ENCODE results near the gene B4GALT5.

GRCh38 chr20:49663112-49663511 is 50.6 kb downstream of the B4GALT5 start:
- TF ChIP-seq CTCF (IDR thresholded peaks at IDR 0.05) (no peak), POLR2A (IDR thresholded peaks at IDR 0.05) (no peak), POLR2AphosphoS5 (IDR thresholded peaks at IDR 0.05) (no peak), EP300 (IDR thresholded peaks at IDR 0.05) (no peak)
